ENCODE measurements around the gene DIS3L.
"Not testable (repeated sequence)": the region's sequence is repeated elsewhere in the genome, so short reads cannot be mapped to it uniquely, and the experiment has no call there.

The DIS3L gene

DNA sequence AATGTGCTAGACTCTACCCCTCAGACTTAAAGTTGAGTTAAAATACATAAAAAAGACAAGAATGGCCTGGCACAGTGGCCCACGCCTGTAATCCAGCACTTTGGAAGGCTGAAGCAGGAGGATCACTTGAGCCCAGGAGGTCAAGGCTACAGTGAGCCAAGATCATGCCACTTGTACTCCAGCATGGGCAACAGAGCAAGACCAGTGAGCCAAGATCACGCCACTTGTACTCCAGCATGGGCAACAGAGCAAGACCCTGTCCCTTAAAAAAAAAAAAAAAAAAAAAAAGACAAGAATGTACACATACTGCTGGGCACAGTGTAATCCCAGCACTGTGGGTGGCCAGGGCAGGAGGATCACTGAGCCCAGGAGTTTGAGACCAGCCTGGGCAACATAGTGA lies 17.4 kb downstream of the DIS3L start:
- no peak for DNase-seq (ENCODE audit: low spot score)

DNA sequence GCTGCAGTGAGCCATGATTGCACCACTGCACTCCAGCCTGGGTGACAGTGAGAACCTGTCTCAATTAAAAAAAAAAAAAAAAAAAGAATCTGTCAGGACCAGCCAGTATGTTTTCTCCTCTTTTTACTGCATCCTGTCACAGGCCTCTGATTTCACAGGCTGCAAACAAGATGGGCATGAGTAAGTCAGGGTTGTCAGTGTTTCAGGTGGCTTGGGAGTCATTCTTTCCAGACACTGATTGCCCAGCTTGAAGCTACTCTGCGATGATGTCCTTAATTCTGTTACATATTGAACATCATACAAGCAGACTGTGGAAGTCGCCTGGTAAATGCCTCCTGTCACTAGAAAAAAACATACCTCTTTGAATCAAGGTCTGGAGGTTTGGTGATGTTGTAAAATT lies 18.8 kb downstream of the DIS3L start:
- DNase-seq (ENCODE audit: low spot score), result no peak

DNA sequence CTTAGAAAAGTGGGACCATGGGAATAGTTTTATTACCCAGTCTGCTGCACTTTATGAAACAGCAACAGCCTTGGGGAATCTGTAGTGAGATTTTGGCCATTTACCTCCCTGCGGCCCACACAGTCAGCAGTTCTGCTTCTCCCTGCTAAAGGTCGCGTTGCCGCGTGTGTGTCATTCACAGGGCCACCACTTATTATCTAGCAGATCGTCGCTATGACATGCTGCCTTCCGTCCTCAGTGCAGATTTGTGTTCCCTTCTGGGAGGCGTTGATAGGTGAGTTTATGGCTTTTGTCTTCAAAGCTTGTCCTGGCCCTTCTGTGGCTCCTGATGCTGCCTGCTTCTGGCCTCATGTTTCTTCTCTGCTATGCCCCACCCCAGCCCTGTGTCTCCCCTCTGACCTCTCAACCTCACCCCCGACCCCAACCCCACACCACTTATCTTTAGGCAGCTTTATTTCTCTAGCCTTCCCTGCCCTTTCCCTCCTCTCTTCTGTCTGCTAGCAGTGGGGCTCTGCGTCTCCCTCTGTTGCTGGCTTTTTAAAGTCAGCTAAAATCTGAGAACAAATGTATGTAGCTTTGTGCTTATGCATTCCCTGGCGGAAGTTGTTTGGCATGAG lies 30.1 kb downstream of the DIS3L start:
- no peak for DNase-seq (ENCODE audit: low spot score)

DNA sequence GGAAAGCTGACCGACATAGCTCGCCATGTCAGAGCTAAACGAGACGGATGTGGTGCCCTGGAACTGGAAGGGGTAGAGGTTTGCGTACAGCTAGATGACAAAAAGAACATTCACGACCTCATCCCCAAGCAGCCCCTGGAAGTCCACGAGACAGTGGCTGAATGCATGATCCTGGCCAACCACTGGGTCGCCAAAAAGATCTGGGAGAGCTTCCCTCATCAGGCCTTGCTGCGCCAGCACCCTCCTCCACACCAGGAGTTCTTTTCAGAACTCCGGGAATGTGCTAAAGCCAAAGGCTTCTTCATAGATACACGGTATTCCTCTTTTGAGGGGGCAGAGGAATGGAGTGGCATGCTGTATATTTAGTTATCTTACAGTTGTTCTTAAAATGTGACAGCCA lies 32.7 kb downstream of the DIS3L start:
- no peak for DNase-seq (ENCODE audit: low spot score)

DNA sequence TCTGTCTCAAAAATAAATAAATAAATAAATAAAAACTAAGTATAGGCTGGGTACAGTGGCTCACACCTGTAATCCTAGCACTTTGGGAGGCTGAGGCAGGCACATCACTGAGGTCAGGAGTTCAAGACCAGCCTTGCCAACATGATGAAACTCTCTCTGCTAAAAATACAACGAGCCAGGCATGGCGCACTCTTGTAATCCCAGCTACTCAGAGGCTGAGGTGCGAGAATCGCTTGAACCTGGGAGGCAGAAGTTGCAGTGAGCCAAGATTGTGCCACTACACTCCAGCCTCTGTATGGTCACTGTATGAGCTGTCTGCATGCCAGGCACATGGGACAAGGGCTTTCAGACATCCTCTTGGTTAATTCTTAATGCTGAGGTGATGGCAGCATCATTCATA lies 34.4 kb downstream of the DIS3L start:
- DNase-seq (ENCODE audit: low spot score), result no peak

DNA sequence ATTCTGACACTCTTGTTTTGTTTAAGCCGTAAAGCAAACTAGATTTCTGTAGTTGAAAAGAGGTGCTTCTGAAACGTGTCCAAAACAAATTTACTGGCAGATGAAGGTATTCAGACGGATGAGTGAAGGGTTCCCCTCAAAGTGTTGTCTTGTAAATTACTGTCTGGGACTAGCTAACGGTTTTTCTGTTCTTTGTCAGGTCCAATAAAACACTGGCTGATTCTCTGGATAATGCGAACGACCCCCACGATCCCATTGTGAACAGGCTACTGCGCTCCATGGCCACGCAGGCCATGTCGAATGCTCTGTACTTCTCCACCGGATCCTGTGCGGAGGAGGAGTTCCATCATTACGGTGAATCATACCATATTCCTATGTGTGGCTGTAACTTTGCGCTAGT lies 35.4 kb downstream of the DIS3L start:
- DNase-seq (ENCODE audit: low spot score), result no peak

DNA sequence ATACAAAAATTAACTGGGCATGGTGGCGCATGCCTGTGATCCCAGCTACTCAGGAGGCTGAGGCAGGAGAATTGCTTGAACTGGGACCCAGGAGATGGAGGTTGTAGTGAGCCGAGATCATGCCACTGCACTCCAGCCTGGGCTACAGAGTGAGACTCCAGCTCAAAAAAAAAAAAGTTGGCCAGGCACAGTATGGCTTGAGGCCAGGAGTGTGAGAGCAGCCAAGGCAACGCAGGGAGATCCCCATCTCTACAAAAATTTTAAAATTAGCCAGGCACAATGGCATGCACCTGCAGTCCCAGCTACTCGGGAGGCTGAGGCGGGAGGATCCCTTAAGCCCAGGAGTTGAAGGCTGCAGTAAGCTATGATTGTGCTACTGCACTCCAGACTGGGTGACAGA lies 55.2 kb downstream of the DIS3L start:
- DNase-seq (ENCODE audit: low spot score), result not testable (repeated sequence)

DNA sequence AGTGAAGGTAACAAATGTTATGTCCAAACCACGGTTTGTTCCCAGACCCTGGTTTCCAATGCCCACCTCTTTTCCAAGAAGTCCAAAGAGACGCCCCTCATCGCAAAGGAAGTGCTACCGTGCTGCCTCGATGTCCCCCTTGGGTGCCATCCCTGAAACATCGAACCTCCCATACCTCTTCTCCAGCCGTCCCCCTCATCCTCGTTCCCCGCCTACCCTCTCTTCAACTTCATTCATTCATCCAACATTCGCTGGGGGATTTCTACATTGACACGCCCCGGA lies 62.6 kb downstream of the DIS3L start:
- peak; percentile 1 for DNase-seq (ENCODE audit: low spot score)

DNA sequence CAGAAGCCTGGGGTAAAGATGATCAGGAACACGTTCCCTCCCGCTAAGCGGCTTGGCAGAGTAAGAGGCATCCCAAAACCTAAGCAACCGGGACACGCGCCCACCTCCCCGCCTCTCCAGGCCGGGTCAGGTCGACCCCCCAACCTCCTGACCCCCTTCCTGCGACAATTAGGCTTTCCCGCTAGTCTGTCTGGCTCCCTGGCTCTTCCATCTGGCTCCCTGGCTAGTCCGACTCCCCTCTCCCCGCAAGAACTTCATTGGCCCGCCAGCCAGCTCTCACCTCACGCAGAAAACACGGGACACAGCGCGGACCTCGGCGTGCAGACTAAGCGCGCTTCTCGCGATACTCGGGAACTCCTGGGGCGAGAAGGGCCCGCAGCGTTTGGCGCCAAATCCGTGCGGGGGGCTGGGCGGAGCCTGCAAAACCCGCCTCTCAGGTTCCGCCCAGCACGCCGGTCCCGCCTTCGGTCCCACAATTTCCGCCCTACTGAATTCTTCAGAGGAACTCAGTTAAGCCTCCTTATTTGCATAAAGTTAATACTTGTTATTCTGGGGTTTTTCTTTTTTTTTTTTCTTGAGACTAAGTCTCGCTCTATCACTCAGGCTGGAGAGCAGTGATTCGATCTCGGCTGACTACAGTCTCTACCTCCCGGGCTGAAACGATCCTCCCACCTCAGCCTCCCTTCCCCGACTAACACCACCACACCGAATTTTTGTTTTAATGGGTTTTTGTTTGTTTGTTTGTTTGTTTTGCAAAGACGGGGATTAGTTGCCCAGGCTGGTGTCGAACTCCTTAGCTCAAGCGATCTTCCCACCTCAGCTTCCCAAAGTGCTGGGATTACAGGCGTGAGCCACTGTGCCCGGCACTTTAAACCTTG lies 63.2 kb downstream of the DIS3L start, which contains the start of gene TIPIN:
TIPIN (minus strand) TSS at position 327 of the 878 bp plus-strand sequence. CDS start 3,738 bp downstream, outside the sequence.
- DNase-seq (ENCODE audit: low spot score), result peak; percentile 88

DNA sequence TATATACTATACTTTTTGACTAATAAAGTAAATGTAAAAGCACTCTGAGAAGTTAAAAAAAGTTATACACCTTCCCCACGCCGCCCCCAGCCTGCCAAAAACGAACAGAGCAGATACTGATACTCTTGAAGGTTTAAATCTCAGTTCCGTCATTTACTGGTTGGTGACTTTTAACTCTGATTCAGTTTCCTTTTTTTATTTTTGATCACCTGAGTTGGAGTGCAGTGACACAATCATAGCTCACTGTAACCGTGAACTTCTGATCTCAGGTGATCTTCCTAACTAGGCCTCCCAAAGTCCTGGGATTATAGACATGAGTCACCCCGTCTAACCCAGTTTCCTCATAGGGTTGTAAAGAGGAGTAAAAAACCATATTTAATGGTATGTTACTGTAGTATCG lies 66.4 kb downstream of the DIS3L start:
- DNase-seq (ENCODE audit: low spot score), result no peak

DNA sequence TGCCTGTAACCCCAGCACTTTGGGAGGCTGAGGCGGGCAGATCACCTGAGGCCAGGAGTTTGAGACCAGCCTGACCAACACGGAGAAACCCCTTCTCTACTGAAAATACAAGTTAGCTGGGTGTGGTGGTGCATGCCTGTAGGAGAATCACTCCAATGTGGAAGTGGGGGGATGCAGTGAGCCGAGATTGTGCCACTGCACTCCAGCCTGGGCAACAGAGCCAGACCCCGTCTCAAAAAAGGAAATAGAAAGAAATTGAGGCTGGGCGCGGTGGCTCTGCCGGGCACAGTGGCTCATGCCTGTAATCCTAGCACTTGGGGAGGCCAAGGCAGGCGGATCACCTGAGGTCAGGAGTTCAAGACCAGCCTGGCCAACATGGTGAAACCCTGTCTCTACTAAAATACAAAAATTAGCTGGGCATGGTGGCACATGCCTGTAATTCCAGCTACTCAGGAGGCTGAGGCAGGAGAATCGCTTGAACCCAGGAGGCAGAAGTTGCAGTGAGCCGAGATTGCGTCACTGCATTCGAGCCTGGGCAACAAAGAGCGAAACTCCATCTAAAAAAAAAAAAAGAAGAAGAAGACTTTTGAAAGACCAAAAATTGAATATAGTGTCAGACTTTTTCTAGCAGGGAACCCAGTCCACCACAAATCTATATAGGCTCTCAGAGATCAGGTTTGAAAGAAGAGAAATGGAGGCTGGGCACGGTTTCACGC lies 68.5 kb downstream of the DIS3L start:
- DNase-seq (ENCODE audit: low spot score), result not testable (repeated sequence)

DNA sequence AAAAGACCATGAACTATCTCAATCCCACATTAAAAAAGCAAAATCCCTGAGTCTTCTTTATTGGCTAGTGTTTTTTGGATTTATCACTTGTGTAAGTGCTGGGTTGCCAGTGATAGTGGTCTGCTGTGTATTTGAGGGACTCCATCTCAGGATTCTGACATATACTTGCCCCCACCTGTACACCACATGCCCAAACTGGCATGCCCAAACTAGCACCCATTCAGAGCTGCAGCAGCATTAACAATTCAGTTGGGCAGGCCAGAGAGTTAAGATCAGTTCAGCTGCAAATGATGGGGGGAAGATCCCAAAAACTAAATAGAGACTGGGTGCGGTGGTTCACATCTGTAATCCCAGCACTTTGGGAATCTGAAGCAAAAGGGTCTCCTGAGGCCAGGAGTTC lies 69.4 kb downstream of the DIS3L start:
- no peak for DNase-seq (ENCODE audit: low spot score)

DNA sequence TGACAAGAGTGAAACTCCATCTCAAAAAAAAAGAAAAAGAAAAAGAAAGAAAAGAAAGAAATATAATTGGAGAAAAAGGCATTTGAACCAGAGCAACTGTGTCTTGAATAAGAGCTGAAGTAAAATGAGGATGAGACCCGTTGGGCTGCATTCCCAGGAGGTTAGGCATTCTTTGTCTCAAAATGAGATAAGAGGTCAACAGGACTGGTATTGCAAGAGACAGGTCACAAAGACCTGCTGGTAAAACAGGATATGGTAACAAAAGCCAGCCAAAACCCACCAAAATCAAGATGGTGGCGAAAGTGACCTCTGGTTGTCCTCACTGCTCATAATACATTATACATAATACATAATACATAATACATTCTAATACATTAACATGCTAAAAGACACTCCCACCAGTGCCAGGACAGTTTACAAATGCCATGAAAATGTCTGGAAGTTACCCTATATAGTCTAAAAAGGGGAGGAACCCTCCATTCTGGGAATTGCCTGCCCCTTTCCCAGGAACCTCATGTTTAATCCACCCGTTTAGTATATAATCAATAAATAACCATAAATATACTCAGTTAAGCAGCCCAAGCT lies 71.7 kb downstream of the DIS3L start:
- no peak for DNase-seq (ENCODE audit: low spot score)

DNA sequence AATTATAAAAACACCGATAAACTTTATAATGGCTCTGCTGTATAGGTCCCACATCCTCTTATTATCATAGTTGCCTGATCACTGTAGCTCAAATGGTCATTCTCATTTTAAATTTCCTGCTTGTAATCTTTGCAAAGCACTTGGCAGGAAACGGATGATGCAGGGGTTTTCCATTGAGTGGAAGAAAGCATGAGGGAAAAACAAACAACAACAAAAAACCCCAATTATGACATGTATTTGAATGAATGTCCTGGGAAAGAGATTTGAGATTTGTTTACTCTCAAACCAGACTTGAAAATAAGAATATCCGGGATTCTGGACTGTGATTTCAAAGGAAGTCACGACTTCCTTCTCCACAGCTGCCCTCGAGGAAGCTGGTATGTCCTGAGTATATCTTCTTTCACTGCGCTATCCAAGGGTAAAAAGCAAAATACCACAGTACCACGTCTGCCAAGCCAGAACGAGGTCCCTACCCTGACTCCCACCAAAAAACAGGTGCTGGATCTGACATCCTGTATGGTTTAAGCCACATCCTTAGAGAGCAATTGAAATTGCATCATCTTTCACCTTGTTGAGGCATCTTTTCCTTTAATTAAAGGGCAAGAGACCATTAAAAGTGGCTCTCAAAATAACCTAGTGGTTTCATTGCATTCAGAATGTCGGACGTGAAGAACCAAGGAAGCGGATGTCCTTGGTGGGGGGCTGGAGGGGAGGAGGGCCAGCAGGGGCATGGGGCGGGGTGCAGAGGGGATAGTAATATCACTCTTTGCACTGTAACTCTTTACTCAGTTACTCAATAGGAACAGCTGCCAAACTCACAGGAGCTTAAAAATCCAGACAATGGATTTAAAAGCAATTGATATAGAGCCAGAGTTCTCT lies 76.6 kb downstream of the DIS3L start:
- no peak for DNase-seq (ENCODE audit: low spot score)

DNA sequence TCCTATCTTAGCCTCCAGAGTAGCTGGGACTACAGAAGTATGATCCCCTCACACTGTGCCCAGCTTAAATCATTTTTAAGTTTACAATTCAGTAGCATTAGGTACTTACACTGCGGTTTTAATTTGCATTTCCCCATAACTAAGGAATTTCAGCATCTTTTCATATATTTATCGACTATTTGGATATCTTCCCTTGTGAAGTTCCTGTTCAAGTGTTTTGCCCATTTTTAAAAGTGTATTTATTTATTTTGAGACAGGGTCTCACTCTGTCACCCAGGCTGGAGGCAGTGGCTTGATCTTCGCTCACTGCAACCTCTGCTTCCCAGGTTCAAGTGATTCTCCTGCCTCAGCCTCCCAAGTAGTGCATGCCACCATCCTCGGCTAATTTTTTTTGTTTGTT lies 80.8 kb downstream of the DIS3L start:
- DNase-seq (ENCODE audit: low spot score), result no peak

DNA sequence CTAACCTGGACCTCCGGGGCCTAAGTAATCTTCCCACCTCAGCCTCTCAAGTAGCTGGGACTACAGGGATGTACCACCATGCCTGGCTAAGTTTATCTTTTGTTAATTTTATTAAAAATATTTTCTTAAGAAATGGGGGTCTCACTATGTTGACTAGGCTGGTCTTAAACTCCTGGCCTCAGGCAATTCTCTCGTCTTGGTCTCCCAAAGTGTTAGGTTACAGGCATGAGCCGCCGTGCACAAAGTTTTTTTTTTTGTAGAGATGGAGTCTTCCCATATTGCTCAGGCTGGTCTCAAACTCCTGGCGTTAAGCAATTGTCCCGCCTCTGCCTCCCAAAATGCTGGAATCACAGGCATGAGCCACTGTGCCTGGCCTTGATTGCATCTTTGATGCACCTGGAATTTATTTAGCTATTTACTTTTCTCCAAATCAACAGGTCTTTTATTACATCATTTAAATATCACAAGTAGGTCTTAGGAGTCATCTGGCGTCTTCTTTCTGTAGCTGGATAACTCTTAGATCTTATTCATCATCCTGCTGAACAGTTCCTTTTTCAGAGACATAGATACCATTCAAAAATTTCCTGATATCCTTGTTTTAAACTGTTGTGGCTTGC lies 85.6 kb downstream of the DIS3L start:
- no peak for DNase-seq (ENCODE audit: low spot score)

DNA sequence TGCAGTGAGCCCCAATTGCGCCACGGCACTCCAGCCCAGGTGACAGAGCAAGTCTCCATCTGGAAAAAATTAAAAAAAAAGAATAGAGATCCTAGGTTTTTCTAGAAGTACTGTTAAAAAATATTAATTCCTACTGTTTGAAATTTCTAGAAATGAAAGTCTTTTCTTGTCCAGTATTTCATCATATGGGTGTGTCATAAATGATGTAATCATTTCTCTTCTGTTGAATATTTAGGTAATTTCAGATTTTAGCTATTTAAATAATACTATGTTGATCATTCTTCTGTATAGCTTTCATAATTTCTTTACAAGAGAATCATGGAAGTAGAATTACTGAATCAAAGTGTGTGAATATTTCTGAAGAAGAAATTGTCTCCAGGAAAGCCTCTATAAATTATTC lies 88.0 kb downstream of the DIS3L start:
- not testable (repeated sequence) for DNase-seq (ENCODE audit: low spot score)

Measured in COLO829 (cell line).